MG63 (cell line): ENCODE measurements around the gene NRSN1. TPM values are rescaled to one million over a fixed set of nuclear protein-coding genes. Genes with fewer than 3 reads are reported as not detected.
A peak's percentile ranks its signal among the peaks of the same experiment; 100 is the strongest.

Experiments
- DNase-seq: peaks from one replicate; pipeline ENCODE4 v3.0.0-alpha.2; 2020
- H3K27me3 ChIP-seq: fragments of 250-450 bp; sonication (Bioruptor Pico); 2 replicates; pipeline ENCODE4 v1.5.1; 2020; ENCODE audit warnings: mild to moderate bottlenecking, moderate library complexity
- H3K36me3 ChIP-seq: fragments of 250-450 bp; sonication (Bioruptor Pico); 2 replicates; pipeline ENCODE4 v1.5.1; 2020; ENCODE audit warnings: mild to moderate bottlenecking, moderate library complexity
- H3K4me3 ChIP-seq: fragments of 250-450 bp; sonication (Bioruptor Pico); 2 replicates; pipeline ENCODE4 v1.5.1; 2020; ENCODE audit warnings: mild to moderate bottlenecking, moderate library complexity
- H3K9me3 ChIP-seq: fragments of 250-450 bp; sonication (Bioruptor Pico); 2 replicates; pipeline ENCODE4 v1.5.1; 2020; ENCODE audit warnings: mild to moderate bottlenecking, moderate library complexity
- total RNA-seq: library from RNA; depleted of rRNA; stranded (reverse); fragments of >200 nt; shearing (Covaris generic); gene quantifications from 2 replicates; pipeline ENCODE4 v1.2.3, GENCODE V29; 2014; ENCODE audit warnings: low replicate concordance; rRNA removed

NRSN1 gene, protein sequence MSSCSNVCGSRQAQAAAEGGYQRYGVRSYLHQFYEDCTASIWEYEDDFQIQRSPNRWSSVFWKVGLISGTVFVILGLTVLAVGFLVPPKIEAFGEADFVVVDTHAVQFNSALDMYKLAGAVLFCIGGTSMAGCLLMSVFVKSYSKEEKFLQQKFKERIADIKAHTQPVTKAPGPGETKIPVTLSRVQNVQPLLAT
- not detected in 2 replicates for total RNA-seq

DNA sequence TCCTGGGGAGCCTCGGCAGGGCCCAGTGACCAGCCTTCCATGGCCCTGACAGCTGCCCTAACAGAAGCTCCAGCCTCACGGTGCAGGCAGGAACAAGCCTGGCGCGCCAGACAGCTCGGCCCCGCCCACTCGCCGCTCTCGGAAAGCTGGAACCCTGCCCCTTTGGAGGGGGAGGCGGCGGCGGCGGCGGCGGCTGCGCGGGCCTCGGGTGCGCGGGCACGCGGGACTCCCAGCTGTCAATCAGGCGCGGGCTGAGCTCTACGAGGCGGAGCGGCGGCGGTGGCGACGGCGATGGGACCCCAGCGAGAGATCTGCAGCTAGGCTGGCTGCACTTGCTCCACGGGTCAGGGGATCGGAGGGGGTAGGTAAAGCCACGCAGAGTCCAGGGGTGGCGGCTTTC, at the start of gene NRSN1:
Gene NRSN1 (plus strand): TSS at position 236 of the 400 bp plus-strand sequence. CDS start 8,113 bp downstream, outside the sequence.
- H3K36me3 ChIP-seq: no peaks in the 10 kb centered on the region
- no peak for DNase-seq
- H3K9me3 ChIP-seq: no peaks in the 10 kb centered on the region
- H3K4me3 ChIP-seq: no peak within 1 kb of the TSS
- no peaks in the 10 kb centered on the region for H3K27me3 ChIP-seq

DNA sequence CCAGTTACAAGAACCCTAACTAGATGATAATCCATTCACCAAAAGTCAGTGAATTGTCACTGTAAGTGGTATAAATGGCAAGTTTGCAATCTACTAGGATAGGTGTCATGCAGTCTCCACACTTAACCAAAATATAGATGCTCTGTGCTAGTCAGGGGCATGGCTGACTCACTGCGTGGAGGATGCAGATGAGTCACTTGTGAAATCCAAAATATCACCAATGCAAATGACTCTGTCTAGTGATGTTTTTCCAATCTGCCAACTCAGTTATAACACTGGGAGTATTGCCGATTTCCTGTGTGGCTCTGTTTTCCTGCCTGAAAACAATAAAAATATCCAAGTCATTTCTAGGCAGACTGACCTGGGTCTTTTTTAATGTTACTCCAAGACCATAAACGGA, 47.8 kb upstream of the NRSN1 start:
- Histone ChIP-seq H3K36me3 (no peaks in the 10 kb centered on the region), H3K27me3 (no peaks in the 10 kb centered on the region), H3K9me3 (no peaks in the 10 kb centered on the region), H3K4me3 (no peak overlapping the region)
- peak; percentile 13 for DNase-seq

DNA sequence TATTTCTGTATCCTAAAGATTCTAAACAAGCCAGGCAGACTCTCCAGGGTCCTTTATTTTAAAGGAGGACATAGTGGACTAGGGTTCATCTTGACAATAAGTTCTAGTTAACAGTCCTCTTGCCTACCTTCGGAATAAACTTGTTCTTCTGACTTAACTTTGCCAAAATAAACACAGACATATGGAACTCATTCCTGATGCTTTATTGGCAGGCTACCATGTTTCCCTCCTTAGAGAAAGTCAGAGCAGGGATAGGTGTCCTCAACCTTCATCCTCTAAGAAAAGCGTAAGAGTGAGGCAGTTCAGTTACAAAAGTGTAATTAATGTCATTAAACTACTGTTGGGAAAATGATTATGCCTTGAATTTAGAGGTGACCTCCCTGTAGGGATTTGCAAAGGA, 46.9 kb upstream of the NRSN1 start:
- Histone ChIP-seq H3K4me3 (no peak overlapping the region), H3K9me3 (no peaks in the 10 kb centered on the region), H3K27me3 (no peaks in the 10 kb centered on the region), H3K36me3 (no peaks in the 10 kb centered on the region)
- no peak for DNase-seq

DNA sequence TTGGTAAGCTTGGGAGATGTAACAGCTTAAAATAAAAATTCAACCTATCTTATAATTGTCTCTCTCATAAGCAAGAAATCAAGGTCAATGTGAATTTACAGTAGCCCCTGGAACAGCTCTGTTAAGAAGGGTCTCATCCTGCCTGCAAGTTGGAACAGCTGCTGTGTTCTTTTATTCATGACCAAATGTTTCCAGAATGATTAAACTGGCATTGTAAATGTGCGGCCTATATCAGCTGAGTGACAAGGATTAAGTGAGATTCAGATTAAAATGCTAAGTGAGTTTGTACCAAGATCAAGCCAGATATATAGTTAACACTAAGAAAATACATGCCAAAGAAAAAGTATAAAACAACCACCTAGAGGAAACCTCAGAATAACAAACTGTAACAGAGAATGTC, 45.3 kb upstream of the NRSN1 start:
- no peaks in the 10 kb centered on the region for H3K27me3 ChIP-seq
- no peak for DNase-seq
- H3K9me3 ChIP-seq: no peaks in the 10 kb centered on the region
- no peaks in the 10 kb centered on the region for H3K36me3 ChIP-seq
- no peak overlapping the region for H3K4me3 ChIP-seq

- no peaks in the 10 kb centered on the region for H3K9me3 ChIP-seq
- H3K4me3 ChIP-seq: no peak overlapping the region
- H3K36me3 ChIP-seq: no peaks in the 10 kb centered on the region
- no peaks in the 10 kb centered on the region for H3K27me3 ChIP-seq
- no peak for DNase-seq
These were observed 36.3 kb upstream of the NRSN1 start for GRCh38 chr6:24089736-24090135.

DNA sequence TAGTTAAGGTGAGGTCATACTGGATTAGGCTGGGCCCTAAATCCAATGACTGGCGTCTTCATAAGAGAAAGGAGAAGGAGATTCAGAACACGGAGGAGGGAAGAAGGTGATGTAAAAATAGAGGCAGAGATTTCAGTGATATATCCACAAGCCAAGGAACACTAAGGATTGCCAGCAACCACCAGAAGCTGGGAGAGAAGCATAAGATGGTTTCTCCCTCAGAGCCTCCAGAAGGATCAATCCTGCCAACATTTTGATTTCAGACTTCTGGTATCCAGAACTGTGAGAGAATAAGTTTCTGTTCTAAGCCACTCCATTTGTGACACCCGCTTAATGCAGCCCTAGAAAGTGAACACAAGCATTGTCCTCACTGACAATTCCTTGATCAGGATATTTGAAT, 33.6 kb upstream of the NRSN1 start:
- H3K36me3 ChIP-seq: no peaks in the 10 kb centered on the region
- no peaks in the 10 kb centered on the region for H3K9me3 ChIP-seq
- no peak for DNase-seq
- no peaks in the 10 kb centered on the region for H3K27me3 ChIP-seq
- H3K4me3 ChIP-seq: no peak overlapping the region

- no peak for DNase-seq
- Histone ChIP-seq H3K36me3 (no peaks in the 10 kb centered on the region), H3K4me3 (no peak overlapping the region), H3K27me3 (no peaks in the 10 kb centered on the region), H3K9me3 (no peaks in the 10 kb centered on the region)
These were observed 32.6 kb upstream of the NRSN1 start for GRCh38 chr6:24093381-24093780.

DNA sequence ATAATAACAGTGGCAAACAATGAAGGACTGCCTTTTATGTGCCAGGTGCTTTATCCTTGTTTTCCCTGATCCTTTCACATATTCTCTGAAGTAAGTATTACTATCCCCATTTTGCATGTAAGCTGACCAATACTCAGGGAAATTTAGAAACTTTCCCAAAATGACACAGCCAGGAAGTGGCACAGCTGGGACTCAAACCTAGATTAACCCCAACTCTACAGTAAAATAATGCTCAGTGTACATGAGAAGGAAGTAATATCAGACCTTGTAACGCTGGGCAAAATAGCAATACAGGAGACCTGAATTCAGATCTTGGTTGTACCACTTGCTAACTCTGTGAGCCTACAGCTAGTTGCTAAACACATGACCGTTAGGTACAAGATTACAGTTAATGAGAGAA, 26.8 kb upstream of the NRSN1 start:
- Histone ChIP-seq H3K4me3 (no peak overlapping the region), H3K36me3 (no peaks in the 10 kb centered on the region), H3K9me3 (no peaks in the 10 kb centered on the region), H3K27me3 (no peaks in the 10 kb centered on the region)
- no peak for DNase-seq

- DNase-seq: no peak
These were observed 25.8 kb upstream of the NRSN1 start for GRCh38 chr6:24100024-24100769.

GRCh38 chr6:24100770-24101155, 25.3 kb upstream of the NRSN1 start:
- H3K36me3 ChIP-seq: no peaks in the 10 kb centered on the region
- H3K4me3 ChIP-seq: no peak overlapping the region
- no peak for DNase-seq
- no peaks in the 10 kb centered on the region for H3K9me3 ChIP-seq
- no peaks in the 10 kb centered on the region for H3K27me3 ChIP-seq

More at GRCh38 chr6:24100024-24100769, 25.8 kb upstream of the NRSN1 start:
- H3K4me3 ChIP-seq: no peak overlapping the region
- H3K27me3 ChIP-seq: no peaks in the 10 kb centered on the region
- H3K9me3 ChIP-seq: no peaks in the 10 kb centered on the region
- H3K36me3 ChIP-seq: no peaks in the 10 kb centered on the region

DNA sequence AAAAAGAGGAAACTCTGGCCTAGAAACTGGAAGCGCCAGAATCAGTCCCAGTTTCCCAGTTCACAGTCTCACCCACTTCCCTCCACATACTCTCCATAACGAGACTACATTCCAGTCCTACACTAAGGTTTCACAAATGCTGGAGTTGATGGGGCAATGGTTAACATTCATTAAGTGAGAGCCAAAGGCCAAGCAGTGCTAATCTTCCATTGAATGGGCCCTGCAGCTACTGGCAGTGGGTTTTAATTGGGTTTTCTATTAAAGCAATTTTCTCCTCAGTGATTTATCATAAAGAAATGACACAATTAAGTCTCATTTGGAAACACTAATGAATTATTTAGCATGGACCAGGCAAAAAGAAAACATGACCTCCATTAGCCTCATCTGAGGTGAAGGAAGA, 20.8 kb upstream of the NRSN1 start:
- Histone ChIP-seq H3K27me3 (no peaks in the 10 kb centered on the region), H3K4me3 (no peak overlapping the region), H3K9me3 (no peaks in the 10 kb centered on the region), H3K36me3 (no peaks in the 10 kb centered on the region)
- no peak for DNase-seq

DNA sequence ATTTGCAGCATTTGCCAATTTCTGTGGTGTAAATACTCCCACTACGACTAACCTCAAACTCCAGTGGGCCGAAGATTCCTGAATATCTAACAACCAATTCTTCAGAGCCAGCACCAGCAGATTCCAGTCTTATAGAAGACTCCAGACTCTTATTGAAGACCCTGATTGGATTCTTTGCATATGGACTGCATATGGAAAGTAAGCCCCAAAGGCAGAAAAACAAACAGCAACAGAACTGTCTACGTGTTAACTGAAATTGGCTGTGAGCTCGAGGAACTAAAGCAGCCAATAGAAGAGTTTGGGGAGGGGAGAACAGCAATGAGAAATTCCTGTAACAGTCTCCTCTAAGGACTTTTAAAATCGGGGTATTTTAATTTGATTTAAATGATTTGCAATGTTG, 19.7 kb upstream of the NRSN1 start:
- Histone ChIP-seq H3K9me3 (no peaks in the 10 kb centered on the region), H3K36me3 (no peaks in the 10 kb centered on the region), H3K4me3 (no peak overlapping the region), H3K27me3 (no peaks in the 10 kb centered on the region)
- no peak for DNase-seq

- no peak overlapping the region for H3K4me3 ChIP-seq
- no peak for DNase-seq
- H3K9me3 ChIP-seq: no peaks in the 10 kb centered on the region
- H3K36me3 ChIP-seq: no peaks in the 10 kb centered on the region
- H3K27me3 ChIP-seq: no peaks in the 10 kb centered on the region
These were observed 18.7 kb upstream of the NRSN1 start for GRCh38 chr6:24107294-24107693.

- H3K27me3 ChIP-seq: no peaks in the 10 kb centered on the region
- H3K36me3 ChIP-seq: no peaks in the 10 kb centered on the region
- no peak overlapping the region for H3K4me3 ChIP-seq
- no peaks in the 10 kb centered on the region for H3K9me3 ChIP-seq
- no peak for DNase-seq
These were observed 18.0 kb upstream of the NRSN1 start for GRCh38 chr6:24108056-24108455.

DNA sequence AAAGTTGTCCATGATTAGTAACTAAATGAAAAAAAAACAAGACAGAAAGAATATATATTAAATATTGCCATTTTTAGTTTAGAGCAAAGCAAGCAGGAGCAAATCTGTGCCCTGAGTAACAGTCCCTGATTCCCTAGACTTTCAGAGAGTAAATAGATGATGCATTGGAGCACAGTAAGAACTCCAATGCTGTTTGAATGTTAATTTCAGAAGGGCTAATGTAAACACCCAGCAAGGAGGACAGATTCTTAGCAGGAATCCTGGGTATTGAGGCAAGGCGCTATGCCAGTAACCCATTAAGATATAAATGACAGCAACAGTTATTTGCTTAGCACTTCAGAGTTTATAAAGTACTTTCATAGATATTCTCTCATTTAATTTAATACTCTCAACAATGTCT, 15.6 kb upstream of the NRSN1 start:
- Histone ChIP-seq H3K4me3 (no peak overlapping the region), H3K27me3 (no peaks in the 10 kb centered on the region), H3K9me3 (no peaks in the 10 kb centered on the region), H3K36me3 (no peaks in the 10 kb centered on the region)
- DNase-seq: no peak

- Histone ChIP-seq H3K9me3 (no peaks in the 10 kb centered on the region), H3K36me3 (no peaks in the 10 kb centered on the region), H3K4me3 (no peak overlapping the region), H3K27me3 (no peaks in the 10 kb centered on the region)
- DNase-seq: no peak
These were observed 12.1 kb upstream of the NRSN1 start for GRCh38 chr6:24113891-24114290.

DNA sequence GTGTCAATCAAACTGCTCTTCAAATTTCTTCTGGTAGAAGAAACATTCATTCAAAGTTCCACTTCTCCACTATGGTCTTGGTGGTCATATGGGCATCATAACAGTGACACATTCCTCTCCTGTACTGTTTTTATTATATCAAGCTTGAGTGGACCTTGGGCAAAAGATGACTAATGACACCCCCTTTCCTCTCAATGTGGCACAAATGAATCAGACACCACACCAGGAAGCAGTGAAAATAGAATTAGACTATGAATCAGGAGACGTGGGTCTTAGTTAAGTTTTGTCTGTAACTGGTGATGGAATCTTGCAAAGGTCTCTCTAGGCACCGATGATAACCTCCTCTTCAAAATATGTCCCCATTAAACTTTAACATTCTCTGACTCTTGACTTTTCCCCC, 9.0 kb upstream of the NRSN1 start:
- H3K27me3 ChIP-seq: no peaks in the 10 kb centered on the region
- H3K36me3 ChIP-seq: no peaks in the 10 kb centered on the region
- DNase-seq: no peak
- no peak overlapping the region for H3K4me3 ChIP-seq
- no peaks in the 10 kb centered on the region for H3K9me3 ChIP-seq

- Histone ChIP-seq H3K4me3 (no peak overlapping the region), H3K27me3 (no peaks in the 10 kb centered on the region), H3K9me3 (no peaks in the 10 kb centered on the region), H3K36me3 (no peaks in the 10 kb centered on the region)
- no peak for DNase-seq
These were observed 3.9 kb upstream of the NRSN1 start for GRCh38 chr6:24122139-24122538.
